Progenitor cell of endocrine pancreas (in vitro differentiated cells): ENCODE results near the gene FKBP2. TPM values are rescaled to one million over a fixed set of nuclear protein-coding genes. Genes with fewer than 3 reads are reported as not detected.

ENCODE experiments used
- DNase-seq: peaks from one replicate; pipeline ENCODE4 v3.0.0; 2021; ENCODE audit warnings: low spot score; ENCODE audit not compliant: unreplicated experiment
- H3K27ac Mint-ChIP-seq: 2 replicates; pipeline ENCODE4 v1.8.0; 2021; ENCODE audit warnings: mild to moderate bottlenecking, moderate library complexity, mixed read lengths
- H3K27me3 Mint-ChIP-seq: 2 replicates; pipeline ENCODE4 v1.8.0; 2021; ENCODE audit warnings: mixed read lengths
- H3K36me3 Mint-ChIP-seq: 2 replicates; pipeline ENCODE4 v1.8.0; 2022; ENCODE audit warnings: mixed read lengths; ENCODE audit not compliant: insufficient read depth
- H3K4me1 Mint-ChIP-seq: 2 replicates; pipeline ENCODE4 v1.8.0; 2021; ENCODE audit warnings: low read depth, mixed read lengths
- H3K4me3 Mint-ChIP-seq: 2 replicates; pipeline ENCODE4 v1.8.0; 2021; ENCODE audit warnings: low read depth, mild to moderate bottlenecking, moderate library complexity, mixed read lengths
- H3K9me3 Mint-ChIP-seq: 2 replicates; pipeline ENCODE4 v1.8.0; 2021; ENCODE audit warnings: low read depth, mixed read lengths
- total RNA-seq: library from RNA; stranded (reverse); gene quantifications from 2 replicates; pipeline ENCODE4 v1.2.1, GENCODE V29; 2021
- TF ChIP-seq, protein P1 (sequence below): fragments of 200-600 bp; sonication (generic); IDR thresholded peaks from one replicate; pipeline ENCODE4 v1.5.0; 2021; ENCODE audit warnings: antibody characterized with exemption, mild to moderate bottlenecking; ENCODE audit not compliant: unreplicated experiment

Gene FKBP2
- total RNA-seq, 1 donor from 2014 or later: 57.7 TPM

DNA sequence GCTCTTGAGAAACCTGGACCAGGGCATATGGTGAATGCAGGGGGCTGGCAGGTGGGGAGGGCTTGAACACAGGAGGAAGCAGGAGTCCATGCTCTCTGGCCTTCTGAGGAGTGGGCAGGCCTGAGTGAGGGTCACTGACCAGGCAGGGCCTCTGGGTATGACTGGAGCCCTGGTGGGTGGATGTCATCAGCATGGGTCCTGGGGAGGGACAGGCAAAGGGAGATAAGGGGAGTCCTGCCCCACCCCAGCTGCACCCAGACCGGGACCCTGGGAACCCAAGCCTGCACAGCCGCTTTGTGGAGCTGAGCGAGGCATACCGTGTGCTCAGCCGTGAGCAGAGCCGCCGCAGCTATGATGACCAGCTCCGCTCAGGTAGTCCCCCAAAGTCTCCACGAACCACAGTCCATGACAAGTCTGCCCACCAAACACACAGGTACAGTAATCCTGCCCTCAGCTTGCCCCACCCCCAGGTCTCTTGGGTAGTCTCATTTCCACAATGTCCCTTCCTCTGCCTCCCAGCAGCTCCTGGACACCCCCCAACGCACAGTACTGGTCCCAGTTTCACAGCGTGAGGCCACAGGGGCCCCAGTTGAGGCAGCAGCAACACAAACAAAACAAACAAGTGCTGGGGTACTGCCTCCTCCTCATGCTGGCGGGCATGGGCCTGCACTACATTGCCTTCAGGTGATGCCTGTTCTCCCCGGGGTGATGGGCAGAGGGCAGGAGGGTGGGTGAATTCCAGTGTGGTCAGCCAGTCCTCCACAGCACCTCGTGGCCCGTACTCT, 8.5 kb upstream of the FKBP2 start:
- H3K27ac Mint-ChIP-seq: peak overlapping the region; percentile 73
- H3K4me1 Mint-ChIP-seq: peaks cover 22% of the 10 kb centered on the region
- TF ChIP-seq, protein P1, sequence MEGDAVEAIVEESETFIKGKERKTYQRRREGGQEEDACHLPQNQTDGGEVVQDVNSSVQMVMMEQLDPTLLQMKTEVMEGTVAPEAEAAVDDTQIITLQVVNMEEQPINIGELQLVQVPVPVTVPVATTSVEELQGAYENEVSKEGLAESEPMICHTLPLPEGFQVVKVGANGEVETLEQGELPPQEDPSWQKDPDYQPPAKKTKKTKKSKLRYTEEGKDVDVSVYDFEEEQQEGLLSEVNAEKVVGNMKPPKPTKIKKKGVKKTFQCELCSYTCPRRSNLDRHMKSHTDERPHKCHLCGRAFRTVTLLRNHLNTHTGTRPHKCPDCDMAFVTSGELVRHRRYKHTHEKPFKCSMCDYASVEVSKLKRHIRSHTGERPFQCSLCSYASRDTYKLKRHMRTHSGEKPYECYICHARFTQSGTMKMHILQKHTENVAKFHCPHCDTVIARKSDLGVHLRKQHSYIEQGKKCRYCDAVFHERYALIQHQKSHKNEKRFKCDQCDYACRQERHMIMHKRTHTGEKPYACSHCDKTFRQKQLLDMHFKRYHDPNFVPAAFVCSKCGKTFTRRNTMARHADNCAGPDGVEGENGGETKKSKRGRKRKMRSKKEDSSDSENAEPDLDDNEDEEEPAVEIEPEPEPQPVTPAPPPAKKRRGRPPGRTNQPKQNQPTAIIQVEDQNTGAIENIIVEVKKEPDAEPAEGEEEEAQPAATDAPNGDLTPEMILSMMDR: no peak
- H3K36me3 Mint-ChIP-seq: no peaks in the 10 kb centered on the region
- no peaks in the 10 kb centered on the region for H3K27me3 Mint-ChIP-seq
- H3K9me3 Mint-ChIP-seq: no peaks in the 10 kb centered on the region
- no peak for DNase-seq
- H3K4me3 Mint-ChIP-seq: peak overlapping the region; percentile 78

DNA sequence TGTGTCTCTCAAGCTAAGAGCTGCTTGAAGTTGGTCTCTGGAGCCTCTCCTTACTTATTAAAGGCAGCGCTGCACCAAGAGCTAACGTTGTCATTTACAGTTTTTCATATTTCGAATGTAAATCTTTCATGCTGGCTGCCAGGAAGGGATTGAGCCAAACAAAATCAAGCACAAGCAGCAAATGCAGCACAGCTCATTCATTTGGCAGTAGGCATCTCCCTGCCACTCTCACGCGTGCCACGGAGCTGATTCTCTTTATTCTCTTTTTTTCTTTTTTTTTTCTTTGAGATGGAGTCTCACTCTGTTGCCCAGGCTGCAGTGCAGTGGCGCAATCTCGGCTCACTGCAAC, 8.0 kb upstream of the FKBP2 start:
- Mint-ChIP-seq H3K4me1 (peaks cover 25% of the 10 kb centered on the region), H3K36me3 (no peaks in the 10 kb centered on the region), H3K27ac (no peak overlapping the region), H3K27me3 (no peaks in the 10 kb centered on the region), H3K9me3 (no peaks in the 10 kb centered on the region), H3K4me3 (peak overlapping the region; percentile 71)
- no peak for DNase-seq
- TF ChIP-seq, protein P1: no peak

DNA sequence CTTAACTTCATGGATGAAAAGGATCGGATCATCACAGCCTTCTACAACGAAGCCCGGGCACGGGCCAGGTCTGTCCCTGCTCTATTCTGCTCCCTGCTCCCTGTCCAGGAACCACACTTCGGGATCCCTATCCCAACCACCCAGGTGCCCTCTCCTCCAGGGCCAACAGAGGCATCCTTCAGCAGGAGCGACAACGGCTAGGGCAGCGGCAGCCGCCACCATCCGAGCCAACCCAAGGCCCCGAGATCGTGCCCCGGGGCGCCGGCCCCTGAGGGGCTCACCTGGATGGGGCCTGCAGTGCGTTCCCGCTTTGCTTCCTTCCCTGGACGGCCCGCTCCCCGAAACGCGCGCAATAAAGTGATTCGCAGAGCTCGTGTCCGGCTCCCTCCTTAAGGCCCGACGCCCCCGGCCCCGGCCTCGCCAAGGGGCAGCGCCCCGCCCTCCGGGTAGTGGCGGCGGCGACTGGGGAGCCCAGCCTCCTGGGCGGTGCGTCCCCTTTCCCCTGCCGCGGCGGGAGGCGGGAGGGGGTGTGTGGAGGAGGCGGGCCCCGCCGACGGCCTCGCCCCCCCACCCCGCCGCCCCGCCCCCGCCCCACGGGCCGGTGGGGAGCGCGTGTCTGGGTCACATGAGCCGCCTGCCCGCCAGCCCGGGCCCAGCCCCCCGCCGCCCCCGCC, 6.8 kb upstream of the FKBP2 start, which contains the start of gene VEGFB:
VEGFB (plus strand) TSS at position 672 of the 674 bp plus-strand sequence. CDS start 250 bp downstream, outside the sequence.
- Mint-ChIP-seq H3K4me1 (peaks cover 25% of the 10 kb centered on the region), H3K4me3 (peak within 1 kb of the TSS; percentile 84), H3K27me3 (no peaks in the 10 kb centered on the region), H3K27ac (peak within 1 kb of the TSS; percentile 80), H3K9me3 (no peaks in the 10 kb centered on the region), H3K36me3 (peaks cover 4% of the 10 kb centered on the region)
- TF ChIP-seq, protein P1: no peak
- DNase-seq: peak; percentile 49

DNA sequence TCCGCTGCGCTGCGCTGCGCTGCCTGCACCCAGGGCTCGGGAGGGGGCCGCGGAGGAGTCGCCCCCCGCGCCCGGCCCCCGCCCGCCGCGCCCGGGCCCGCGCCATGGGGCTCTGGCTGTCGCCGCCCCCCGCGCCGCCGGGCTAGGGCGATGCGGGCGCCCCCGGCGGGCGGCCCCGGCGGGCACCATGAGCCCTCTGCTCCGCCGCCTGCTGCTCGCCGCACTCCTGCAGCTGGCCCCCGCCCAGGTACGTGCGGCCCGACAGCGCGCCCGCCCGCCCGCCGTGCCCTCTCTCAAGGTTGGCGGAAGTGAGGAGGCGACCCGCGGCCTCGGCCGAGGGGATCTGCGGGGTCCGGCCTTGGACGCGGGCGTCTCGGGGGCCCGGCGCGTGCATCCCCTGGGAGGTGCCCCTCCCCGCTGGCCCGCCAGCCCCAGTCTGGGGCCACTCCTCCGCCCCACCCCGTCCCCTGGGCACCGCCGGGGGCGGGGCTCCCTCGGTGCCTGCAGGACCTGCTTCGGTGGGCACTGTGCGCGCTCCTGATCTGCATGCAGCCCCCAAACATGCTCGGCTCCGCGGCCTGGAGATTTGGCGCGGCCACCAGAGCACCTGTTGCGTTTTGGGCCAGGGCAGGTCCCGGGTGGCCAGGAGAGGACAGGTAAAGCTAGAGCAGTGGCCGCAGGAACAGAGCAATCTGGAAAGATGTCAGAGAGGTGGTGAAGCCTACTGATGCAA, 6.1 kb upstream of the FKBP2 start:
- Mint-ChIP-seq H3K27ac (no peak overlapping the region), H3K4me3 (peak overlapping the region; percentile 84), H3K36me3 (peaks cover 4% of the 10 kb centered on the region), H3K9me3 (no peaks in the 10 kb centered on the region), H3K4me1 (peaks cover 21% of the 10 kb centered on the region), H3K27me3 (no peaks in the 10 kb centered on the region)
- no peak for DNase-seq
- TF ChIP-seq, protein P1: peak; percentile 33
